Transverse colon (tissue), 4 donors: Measurements from ENCODE around the gene NDC80. TPM values are rescaled to one million over a fixed set of nuclear protein-coding genes. Genes with fewer than 3 reads are reported as not detected.

Source experiments
- DNase-seq: peaks from one replicate; pipeline ENCODE4 v3.0.0-alpha.2; 2019
- H3K27ac ChIP-seq, 4 donors: fragments of 200-600 bp; sonication (generic); 2 replicates each; pipeline ENCODE4 v1.5.1; 2016 to 2018; ENCODE audit warnings: inconsistent platforms in 4 of 4
- H3K27me3 ChIP-seq: fragments of 200-600 bp; sonication (generic); 2 replicates; pipeline ENCODE4 v1.5.1; 2017; ENCODE audit warnings: inconsistent platforms
- H3K36me3 ChIP-seq, 4 donors: fragments of 200-600 bp; sonication (generic); 2 replicates each; pipeline ENCODE4 v1.5.1; 2017 to 2019; ENCODE audit warnings: inconsistent platforms in 4 of 4
- H3K4me1 ChIP-seq, 4 donors: fragments of 200-600 bp; sonication (generic); 2 replicates each; pipeline ENCODE4 v1.5.1; 2017 to 2020; ENCODE audit warnings: inconsistent platforms in 4 of 4
- H3K4me3 ChIP-seq, 4 donors: fragments of 200-600 bp; sonication (generic); 1 replicate in 1 of 4; 2 replicates in 3 of 4; pipeline versions ENCODE4 v1.5.1 to v1.6.1; 2017 to 2019; ENCODE audit warnings: inconsistent platforms in 4 of 4
- H3K9me3 ChIP-seq, 2 donors: fragments of 200-600 bp; sonication (generic); 2 replicates each; pipeline ENCODE4 v1.5.1; 2017 to 2019; ENCODE audit warnings: inconsistent platforms in 2 of 2
- CTCF ChIP-seq, 5 experiments: fragments of 200-600 bp in 3 of 5; fragments of 450-650 bp in 2 of 5; sonication (generic) in 3 of 5; IDR thresholded peaks; 1 replicate in 2 of 5; 2 replicates in 3 of 5; pipeline ENCODE4 v1.5.1; 2016 to 2017; ENCODE audit warnings: antibody characterized with exemption in 5 of 5, inconsistent platforms in 3 of 5, mild to moderate bottlenecking in 2 of 5, moderate library complexity in 1 of 5
- EP300 ChIP-seq: sonication (generic); formaldehyde crosslinking; IDR thresholded peaks from one replicate; pipeline ENCODE4 v1.6.1; 2017; ENCODE audit warnings: antibody characterized with exemption, low read depth
- POLR2A ChIP-seq: fragments of 450-650 bp; IDR thresholded peaks from one replicate; pipeline ENCODE4 v1.6.1; 2016; ENCODE audit warnings: antibody characterized with exemption, mild to moderate bottlenecking, moderate library complexity
- POLR2AphosphoS5 ChIP-seq, 3 donors: sonication (generic); formaldehyde crosslinking; IDR thresholded peaks; one replicate each; pipeline ENCODE4 v1.6.1; 2016; ENCODE audit warnings: antibody characterized with exemption in 3 of 3
- WGBS, 2 donors: methylation state at CpG; one replicate each; pipeline ENCODE4 v1.1.5; 2018; ENCODE audit warnings: low coverage in 1 of 2; 5-methylcytosine and 5-hydroxymethylcytosine counted together
- in situ Hi-C, 4 donors: fragments of 200-750 bp; cut with MboI; loops; one replicate each; pipeline versions ENCODE4 v1.15.0 to v1.15.1; 2017; ENCODE audit warnings: low sequenced_read_pairs in 3 of 4, low pct_ligation_motif_present in 1 of 4, low pct_unique_long_range_greater_than_20kb in 1 of 4
- intact Hi-C: fragments of 100-400 bp; cut with DNase I; formaldehyde crosslinking; loops from one replicate; pipeline ENCODE4 v1.15.1; 2023; ENCODE audit warnings: low total_unique reads
- total RNA-seq, 4 donors: library from RNA; depleted of rRNA; stranded (reverse); fragments of >200 nt; gene quantifications; one replicate each; pipeline ENCODE4 v1.1.0, GENCODE V29; 2016

Gene NDC80
- total RNA-seq, 4 donors from 2014 or later: 0.96 to 1.9 (median 1.6) TPM; not detected in 1

GRCh38 chr18:2529154-2529553 lies 42.2 kb upstream of the NDC80 start:
- TF ChIP-seq CTCF (IDR thresholded peaks at IDR 0.05) (no peak), POLR2AphosphoS5 (IDR thresholded peaks at IDR 0.05) (no peak), EP300 (no peak), POLR2A (no peak)
- no peaks in the 10 kb centered on the region for H3K4me1 ChIP-seq
- no peak overlapping the region for H3K27ac ChIP-seq
- in situ Hi-C loops (loop anchor here in 2 of 4 donors (25.0 kb wide), 4 partner anchors 192 to 1667 kb away; no protein-coding TSS in a partner anchor), intact Hi-C loops (no loop called here)
- H3K36me3 ChIP-seq: no peaks in the 10 kb centered on the region
- H3K9me3 ChIP-seq: no peaks in the 10 kb centered on the region
- H3K27me3 ChIP-seq: no peaks in the 10 kb centered on the region
- no peak overlapping the region for H3K4me3 ChIP-seq
- WGBS, 2 donors: 96 to 100% methylated on average over 2 to 7 of the region's 7 CpGs
- DNase-seq: no peak

- TF ChIP-seq CTCF (IDR thresholded peaks at IDR 0.05) (no peak), POLR2A (no peak), EP300 (no peak), POLR2AphosphoS5 (IDR thresholded peaks at IDR 0.05) (no peak)
- H3K27me3 ChIP-seq: no peaks in the 10 kb centered on the region
- no peak overlapping the region for H3K4me3 ChIP-seq
- H3K36me3 ChIP-seq: no peaks in the 10 kb centered on the region
- intact Hi-C loops (no loop called here), in situ Hi-C loops (loop anchor here in 2 of 4 donors (25.0 kb wide), 4 partner anchors 194 to 1669 kb away; no protein-coding TSS in a partner anchor)
- DNase-seq: no peak
- no peaks in the 10 kb centered on the region for H3K9me3 ChIP-seq
- no peak overlapping the region for H3K27ac ChIP-seq
- 89% methylated on average over 2 of the region's 2 CpGs; no CpG with 5 or more reads in 1 of the 2 donors for WGBS, 2 donors
- H3K4me1 ChIP-seq: no peaks in the 10 kb centered on the region
These were observed 39.6 kb upstream of the NDC80 start for GRCh38 chr18:2531751-2532150.

- Histone ChIP-seq H3K36me3 (peaks cover 0 to 4% (median 0%) of the 10 kb centered on the region in 4 donors), H3K4me1 (no peaks in the 10 kb centered on the region), H3K4me3 (no peak overlapping the region), H3K9me3 (no peaks in the 10 kb centered on the region), H3K27me3 (no peaks in the 10 kb centered on the region), H3K27ac (no peak overlapping the region)
- WGBS, 2 donors: 88 to 99% methylated on average over 2 of the region's 2 CpGs
- DNase-seq: no peak
- in situ Hi-C loops (loop anchor here in 2 of 4 donors (25.0 kb wide), 4 partner anchors 195 to 1670 kb away; no protein-coding TSS in a partner anchor), intact Hi-C loops (no loop called here)
- no peak for TF ChIP-seq EP300
These were observed 38.6 kb upstream of the NDC80 start for GRCh38 chr18:2532797-2533196.

- H3K27me3 ChIP-seq: no peaks in the 10 kb centered on the region
- H3K4me1 ChIP-seq: peaks cover 0 to 7% (median 5%) of the 10 kb centered on the region in 4 donors
- intact Hi-C loops: no loop called here
- no peak for TF ChIP-seq CTCF (IDR thresholded peaks at IDR 0.05)
- no peak for TF ChIP-seq EP300
- TF ChIP-seq POLR2A: no peak
- no peak for TF ChIP-seq POLR2AphosphoS5 (IDR thresholded peaks at IDR 0.05)
- H3K27ac ChIP-seq: no peak overlapping the region
- WGBS, 2 donors: 77 to 100% methylated on average over 1 of the region's 1 CpG
- peaks cover 0 to 4% (median 0%) of the 10 kb centered on the region in 4 donors for H3K36me3 ChIP-seq
- H3K9me3 ChIP-seq: no peaks in the 10 kb centered on the region
- in situ Hi-C loops: loop anchor here in 2 of 4 donors (25.0 kb wide), 4 partner anchors 198 to 1673 kb away; no protein-coding TSS in a partner anchor
- no peak overlapping the region for H3K4me3 ChIP-seq
- no peak for DNase-seq
These were observed 36.5 kb upstream of the NDC80 start for GRCh38 chr18:2534906-2535305.
